ENCODE measurements around the gene ELL2. TPM values are rescaled to one million over a fixed set of nuclear protein-coding genes. Genes with fewer than 3 reads are reported as not detected.

ELL2 gene
- polyA plus RNA-seq, 1 of the 3 experiments (the other 2 are of a cell fraction): 18.4 TPM

GRCh38 chr5:95942414-95942813 lies 19.2 kb downstream of the ELL2 start:
- CTCF ChIA-PET: interaction anchor here (1.0 to 1.8 kb wide), 4 partner anchors 9 to 355 kb away, joined by 3 to 6 read pairs (median 4); no protein-coding TSS in a partner anchor
- H3K27me3 ChIP-seq (ENCODE audit: insufficient read depth): no peaks in the 10 kb centered on the region
- H2AFZ ChIP-seq (ENCODE audit: low read depth): no peak overlapping the region
- WGBS (ENCODE audit: low lambda C conversion rate): 97% methylated on average over 2 of the region's 2 CpGs
- H3K9me3 ChIP-seq: no peaks in the 10 kb centered on the region
- H3K27ac ChIP-seq (ENCODE audit: low read depth in 2 of 2, low read length in 1 of 2): no peak overlapping the region
- TF ChIP-seq MAX (IDR thresholded peaks at IDR 0.05; ENCODE audit: low read depth): no peak
- no peak for TF ChIP-seq USF1 (IDR thresholded peaks at IDR 0.05; ENCODE audit: borderline replicate concordance, low read depth)
- no peak for TF ChIP-seq IRF3 (IDR thresholded peaks at IDR 0.05; ENCODE audit: low read depth, low read length)
- no peak for TF ChIP-seq RFX5 (IDR thresholded peaks at IDR 0.05; ENCODE audit: low read length)
- TF ChIP-seq PBX3 (IDR thresholded peaks at IDR 0.05): no peak
- TF ChIP-seq RCOR1 (IDR thresholded peaks at IDR 0.05; ENCODE audit: low read length): no peak
- TF ChIP-seq JUND (IDR thresholded peaks at IDR 0.05): no peak
- no peak for TF ChIP-seq CTCF (IDR thresholded peaks at IDR 0.05)
- no peak for TF ChIP-seq TAF1 (IDR thresholded peaks at IDR 0.05; ENCODE audit: borderline replicate concordance, low read depth, low read length)
- TF ChIP-seq MXI1 (IDR thresholded peaks at IDR 0.05; ENCODE audit: low read depth, low read length): no peak
- no peak for TF ChIP-seq EP300 (IDR thresholded peaks at IDR 0.05; ENCODE audit: borderline replicate concordance in 1 of 2, low read depth in 1 of 2, low read length in 1 of 2)
- no peak for TF ChIP-seq MEF2A (IDR thresholded peaks at IDR 0.05; ENCODE audit: borderline replicate concordance, low read depth)
- no peak for TF ChIP-seq NRF1 (IDR thresholded peaks at IDR 0.05; ENCODE audit: low read depth, low read length)
- TF ChIP-seq RXRA (IDR thresholded peaks at IDR 0.05; ENCODE audit: borderline replicate concordance, low read depth): no peak
- TF ChIP-seq POLR2AphosphoS5 (IDR thresholded peaks at IDR 0.05; ENCODE audit: low read depth, low read length): no peak
- no peak for TF ChIP-seq NFIC (IDR thresholded peaks at IDR 0.05; ENCODE audit: borderline replicate concordance)
- TF ChIP-seq EZH2phosphoT487 (IDR thresholded peaks at IDR 0.05; ENCODE audit: borderline replicate concordance, low read depth): no peak
- TF ChIP-seq FOXM1 (IDR thresholded peaks at IDR 0.05; ENCODE audit: low read depth): no peak
- no peak for TF ChIP-seq USF2 (IDR thresholded peaks at IDR 0.05; ENCODE audit: borderline replicate concordance, low read depth, low read length)
- no peak for TF ChIP-seq CHD2 (IDR thresholded peaks at IDR 0.05; ENCODE audit: low read length, partially characterized antibody)
- H3K9me2 ChIP-seq: no peaks in the 10 kb centered on the region
- peaks cover 88% of the 10 kb centered on the region for H4K20me1 ChIP-seq (ENCODE audit: insufficient read depth)
- DNase-seq: no peak
- POLR2A ChIA-PET: no interaction called here
- peaks cover 12 to 43% of the 10 kb centered on the region in 2 experiments for H3K36me3 ChIP-seq (replicated peaks in 1 of 2; ENCODE audit: control insufficient read depth in 1 of 2, insufficient read depth in 2 of 2, low read length in 1 of 2)
- H3K79me2 ChIP-seq (ENCODE audit: insufficient read depth): peaks cover 100% of the 10 kb centered on the region
- H3K4me1 ChIP-seq (ENCODE audit: control insufficient read depth in 1 of 2, insufficient read depth in 2 of 2, low read depth in 1 of 2, low read length in 1 of 2): peaks cover 0 to 16% of the 10 kb centered on the region in 2 experiments; a peak in 3 of 4 replicates
- no peak overlapping the region for H3K9ac ChIP-seq
- no peak overlapping the region for H3K4me2 ChIP-seq
- peaks cover 13% of the 10 kb centered on the region for H3F3A ChIP-seq (replicated peaks; ENCODE audit: insufficient read depth)
- no peak overlapping the region for H3K4me3 ChIP-seq (ENCODE audit: low read depth in 2 of 2, low read length in 1 of 2)

Measured in SK-N-SH (cell line).